Activated CD8-positive, alpha-beta memory T cell treated with anti-CD3 and anti-CD28 coated beads for 36 hours (primary cell): ENCODE measurements around the gene PELI2. TPM values are rescaled to one million over a fixed set of nuclear protein-coding genes. Genes with fewer than 3 reads are reported as not detected.

Experiments used
- CTCF ChIA-PET: fragments of 350-600 bp; sonication (Branson Sonifier 250); formaldehyde crosslinking; loops from one replicate; lab custom pipeline; 2021; ENCODE audit warnings: antibody characterized with exemption; lab: Charles Lee
- POLR2A ChIA-PET: fragments of 350-600 bp; sonication (Branson Sonifier 250); formaldehyde crosslinking; loops from one replicate; lab custom pipeline; 2021; ENCODE audit warnings: antibody characterized with exemption; lab: Charles Lee
- total RNA-seq, 2 experiments: library from RNA; stranded (reverse); gene quantifications; one replicate each; pipeline ENCODE4 v1.2.3, GENCODE V29; 2021

Gene PELI2
- total RNA-seq, 2 experiments from 2014 or later = 2.6 to 2.9 TPM

DNA sequence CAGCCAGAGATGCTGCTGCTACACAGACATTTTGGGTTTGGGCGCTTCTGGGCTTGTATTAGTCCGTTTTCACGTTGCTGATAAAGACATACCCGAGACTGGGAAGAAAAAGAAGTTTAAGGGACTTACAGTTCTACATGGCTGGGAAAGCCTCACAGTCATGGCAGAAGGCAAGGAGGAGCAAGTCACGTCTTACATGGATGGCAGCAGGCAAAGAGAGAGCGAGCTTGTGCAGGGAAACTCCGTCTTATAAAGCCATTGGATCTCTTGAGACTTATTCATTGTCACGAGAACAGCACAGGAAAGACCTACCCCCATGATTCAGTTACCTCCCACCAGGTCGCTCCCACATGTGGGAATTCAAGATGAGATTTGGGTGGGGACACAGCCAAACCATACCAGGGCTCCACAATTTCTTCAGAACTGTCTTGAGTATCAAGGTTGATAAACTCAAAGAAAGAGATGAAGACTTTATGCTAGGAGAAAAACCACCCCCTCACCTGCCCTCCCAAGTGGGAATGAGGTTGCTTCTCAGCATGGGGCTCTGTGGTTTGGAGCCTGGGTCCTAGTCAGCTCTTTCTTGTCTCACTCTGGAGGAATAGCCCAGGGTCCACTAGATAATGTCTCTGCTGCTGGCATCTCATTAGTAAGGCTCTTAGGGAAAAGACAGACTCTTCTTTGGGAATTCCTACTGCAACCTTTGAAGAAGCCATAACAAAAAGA is 200.3 kb downstream of the PELI2 start:
- ChIA-PET POLR2A (no interaction called here), CTCF (no interaction called here)

- POLR2A ChIA-PET = no interaction called here
- CTCF ChIA-PET = no interaction called here
These were observed 203.7 kb downstream of the PELI2 start for GRCh38 chr14:56321861-56322260.

DNA sequence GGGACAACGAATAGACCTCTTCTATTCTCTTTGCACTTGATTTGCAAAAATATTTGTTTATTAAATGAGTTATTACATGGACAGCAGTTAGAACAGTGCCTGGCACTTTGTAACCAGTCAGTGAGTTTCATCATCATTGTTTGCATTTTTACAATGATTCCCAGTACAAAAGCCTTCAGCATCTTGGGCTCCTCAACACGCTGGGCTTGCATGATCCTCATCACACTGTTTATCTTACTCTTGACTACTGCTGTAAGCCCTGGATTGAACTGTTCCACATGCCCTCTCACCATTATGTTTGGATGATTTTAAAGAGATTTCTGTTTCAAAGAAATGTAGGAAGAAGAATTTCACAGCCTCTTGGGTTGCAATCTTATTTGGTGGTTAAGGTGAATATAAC is 204.3 kb downstream of the PELI2 start:
- CTCF ChIA-PET = interaction anchor here (0.5 kb wide), 1 partner anchor 64 kb away, joined by 3 read pairs; no protein-coding TSS in a partner anchor
- POLR2A ChIA-PET = no interaction called here

- POLR2A ChIA-PET = no interaction called here
These were observed 206.2 kb downstream of the PELI2 start for GRCh38 chr14:56324454-56324853.

GRCh38 chr14:56324856-56325699 is 206.9 kb downstream of the PELI2 start:
- ChIA-PET CTCF (no interaction called here), POLR2A (no interaction called here)

More at GRCh38 chr14:56324454-56324853, 206.2 kb downstream of the PELI2 start:
- CTCF ChIA-PET = no interaction called here

- CTCF ChIA-PET = no interaction called here
These were observed 209.8 kb downstream of the PELI2 start for GRCh38 chr14:56328021-56328420.

DNA sequence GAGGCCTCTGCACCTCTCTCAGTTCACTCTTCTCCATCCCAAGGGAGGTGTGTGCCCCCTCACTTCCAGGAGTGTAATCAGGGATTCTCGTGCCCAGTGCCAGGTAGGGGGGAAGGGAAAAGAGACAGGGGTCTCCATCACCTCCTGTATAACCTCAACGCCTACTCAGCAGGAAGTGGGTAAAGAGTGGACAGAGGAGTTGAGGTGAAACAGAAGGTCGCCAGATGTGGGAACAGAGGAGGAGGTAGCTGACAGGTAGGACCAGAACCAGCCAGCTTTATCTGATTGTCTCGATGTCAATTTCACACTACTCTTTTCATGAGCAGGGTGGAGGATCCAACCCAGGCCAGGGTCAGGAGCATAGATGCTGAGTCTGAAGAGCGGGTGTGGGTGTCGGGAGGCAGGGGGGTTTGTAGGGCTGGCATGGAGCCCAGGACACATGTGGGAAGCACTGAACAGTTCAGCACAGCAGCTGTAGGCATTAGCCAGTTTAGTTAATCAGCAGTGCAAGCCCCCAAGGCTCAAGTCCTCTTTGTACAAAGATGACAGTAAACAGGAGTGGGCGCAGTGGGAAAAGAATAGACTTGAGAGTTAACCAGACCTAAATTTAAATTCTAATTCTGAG is 213.5 kb downstream of the PELI2 start:
- ChIA-PET POLR2A (no interaction called here), CTCF (no interaction called here)

More at GRCh38 chr14:56328021-56328420, 209.8 kb downstream of the PELI2 start:
- POLR2A ChIA-PET = no interaction called here

DNA sequence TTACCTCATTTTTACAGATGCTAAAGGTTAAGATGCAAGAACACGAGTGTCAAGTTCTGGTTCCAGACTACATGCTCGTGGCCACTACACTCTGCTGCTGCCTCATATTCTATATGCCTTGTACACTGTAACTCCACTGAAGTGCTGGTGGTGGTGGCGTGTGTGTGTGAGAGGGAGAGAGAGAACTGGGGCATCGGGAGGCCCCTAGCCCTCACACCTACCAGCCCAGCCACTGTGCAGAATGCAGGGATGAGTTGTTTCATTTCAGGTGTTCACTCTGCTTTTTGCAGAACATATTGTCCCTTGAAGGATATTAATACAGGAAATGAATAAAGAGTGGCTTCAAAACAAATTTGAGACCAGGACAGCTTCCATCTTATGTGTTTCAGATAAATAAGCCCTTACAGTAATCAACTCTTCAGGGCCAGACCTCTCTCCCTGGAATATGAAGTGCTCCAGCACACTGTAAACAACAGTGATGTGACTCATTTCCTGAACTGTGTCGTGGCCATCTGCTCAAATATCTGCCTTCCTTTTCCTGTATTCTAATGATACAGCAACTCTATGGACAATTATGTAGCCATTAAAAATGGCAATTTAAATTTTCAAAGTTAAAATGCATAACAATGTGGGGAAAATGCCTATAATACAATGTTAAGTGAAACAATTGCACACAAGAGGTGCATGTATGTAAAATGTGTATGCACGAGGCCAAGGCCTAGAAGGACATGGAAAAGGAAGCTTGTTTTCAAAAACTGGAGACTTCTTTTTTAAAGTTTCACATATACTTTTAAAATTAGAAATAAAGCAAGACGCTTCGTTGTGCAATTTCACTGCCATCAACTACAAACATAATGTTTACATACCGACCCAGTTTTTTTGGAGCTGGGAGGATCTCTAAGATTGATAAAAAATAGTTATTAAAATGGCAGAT is 215.4 kb downstream of the PELI2 start:
- ChIA-PET POLR2A (no interaction called here), CTCF (no interaction called here)

DNA sequence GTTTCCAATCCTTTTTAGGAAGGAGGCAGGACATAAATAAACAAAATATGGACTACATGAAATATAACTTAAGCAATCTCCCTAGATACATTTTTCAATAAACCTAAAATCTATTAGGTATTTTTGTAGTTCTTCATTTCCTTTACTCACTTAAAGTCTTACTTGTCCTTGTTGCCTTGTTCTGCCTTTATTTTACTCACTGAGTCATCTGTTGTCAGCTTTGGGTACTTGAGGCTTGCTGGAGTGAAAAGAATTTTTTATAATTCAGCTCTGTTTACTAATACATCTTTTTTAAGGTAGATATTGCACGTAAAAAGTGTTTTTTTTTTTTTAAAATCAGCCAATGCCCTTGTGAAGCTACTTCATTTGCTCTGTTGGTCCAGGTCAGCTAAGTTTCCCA is 216.2 kb downstream of the PELI2 start:
- ChIA-PET CTCF (no interaction called here), POLR2A (no interaction called here)

DNA sequence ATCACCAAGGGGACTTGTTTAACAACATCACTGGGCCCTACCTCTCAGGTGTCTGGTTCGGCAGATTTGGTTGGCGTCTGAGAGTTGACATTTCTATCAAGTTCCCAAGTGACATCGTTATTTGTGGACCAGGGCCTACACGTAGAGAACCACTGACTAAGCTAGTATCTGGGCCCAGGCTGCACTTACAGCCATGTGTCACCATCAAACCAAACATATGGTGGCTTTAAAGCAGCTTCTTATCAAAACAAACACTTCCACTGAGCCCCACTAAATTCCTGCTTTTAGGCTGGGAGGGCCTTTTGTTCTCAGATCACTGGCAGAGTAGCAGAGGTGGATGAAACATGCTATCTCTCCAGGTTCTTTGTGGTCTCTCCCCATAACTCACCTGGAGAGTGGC is 220.5 kb downstream of the PELI2 start:
- CTCF ChIA-PET = interaction anchor here (1.2 kb wide), 1 partner anchor 607 kb away, joined by 3 read pairs; no protein-coding TSS in a partner anchor
- POLR2A ChIA-PET = no interaction called here

DNA sequence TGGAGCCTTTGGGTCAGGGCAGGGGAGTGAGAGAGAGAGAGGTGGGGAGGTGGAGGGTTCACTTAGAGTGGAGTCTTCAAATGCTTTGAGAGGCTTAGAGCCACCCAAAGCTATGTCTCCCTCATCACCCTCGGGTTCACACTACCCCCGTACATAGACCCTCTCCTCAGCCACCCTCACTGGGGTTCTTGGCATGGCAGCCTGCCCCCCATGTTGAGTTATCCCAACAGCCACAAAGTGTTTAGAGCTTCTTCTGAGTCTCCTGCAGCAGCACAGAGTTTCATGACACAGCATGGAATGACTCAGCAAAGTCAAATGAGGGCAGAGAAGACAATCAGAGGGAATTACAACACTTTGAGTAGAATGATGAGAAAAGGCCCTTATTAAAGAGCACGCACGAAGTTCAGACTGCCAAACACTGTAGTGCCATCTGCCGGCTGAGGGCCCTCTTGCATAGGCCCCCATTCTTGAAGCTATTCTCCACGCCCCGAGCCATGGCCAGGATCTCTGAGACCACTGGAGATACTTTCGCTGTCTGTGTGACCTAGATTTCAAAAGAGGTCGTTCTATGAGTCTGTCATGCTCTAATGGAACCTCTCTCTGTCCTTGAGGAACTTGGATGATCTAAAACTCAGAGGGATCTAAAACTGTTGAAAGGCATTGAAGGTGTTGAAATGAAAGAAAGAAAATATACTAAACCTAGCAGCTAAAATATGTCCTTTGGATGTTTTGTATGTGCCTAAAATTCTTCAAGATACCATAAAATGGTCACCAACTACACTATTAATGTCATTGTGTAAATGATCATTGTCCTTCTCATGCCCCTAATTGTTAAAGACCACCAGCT is 221.9 kb downstream of the PELI2 start:
- CTCF ChIA-PET = interaction anchor here (1.1 to 1.6 kb wide), 4 partner anchors 10 to 608 kb away, joined by 3 to 5 read pairs (median 4); no protein-coding TSS in a partner anchor
- POLR2A ChIA-PET = interaction anchor here (0.5 kb wide), 1 partner anchor 40 kb away, joined by 3 read pairs; no protein-coding TSS in a partner anchor

DNA sequence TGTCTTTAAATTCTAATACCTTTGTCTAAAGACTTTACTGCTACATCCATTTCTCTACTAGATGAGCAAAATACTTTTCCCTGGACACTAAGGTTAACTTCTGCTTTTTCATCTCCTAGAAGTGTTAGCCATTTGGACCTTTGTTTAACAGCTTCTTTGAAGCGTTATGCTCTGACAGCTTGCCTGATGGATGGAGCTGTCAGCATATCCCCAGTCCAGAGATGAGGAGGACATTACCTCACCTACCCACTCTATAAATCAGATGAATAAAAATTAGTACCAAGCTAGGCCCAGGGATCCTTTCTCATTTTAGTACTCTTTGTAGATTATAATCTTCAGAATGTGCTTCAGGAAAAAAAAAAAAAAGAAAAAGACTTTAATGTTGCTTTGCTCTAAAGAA is 222.7 kb downstream of the PELI2 start:
- ChIA-PET CTCF (interaction anchor here (1.1 to 1.6 kb wide), 2 partner anchors 11 to 609 kb away, joined by 4 to 5 read pairs; no protein-coding TSS in a partner anchor), POLR2A (no interaction called here)

DNA sequence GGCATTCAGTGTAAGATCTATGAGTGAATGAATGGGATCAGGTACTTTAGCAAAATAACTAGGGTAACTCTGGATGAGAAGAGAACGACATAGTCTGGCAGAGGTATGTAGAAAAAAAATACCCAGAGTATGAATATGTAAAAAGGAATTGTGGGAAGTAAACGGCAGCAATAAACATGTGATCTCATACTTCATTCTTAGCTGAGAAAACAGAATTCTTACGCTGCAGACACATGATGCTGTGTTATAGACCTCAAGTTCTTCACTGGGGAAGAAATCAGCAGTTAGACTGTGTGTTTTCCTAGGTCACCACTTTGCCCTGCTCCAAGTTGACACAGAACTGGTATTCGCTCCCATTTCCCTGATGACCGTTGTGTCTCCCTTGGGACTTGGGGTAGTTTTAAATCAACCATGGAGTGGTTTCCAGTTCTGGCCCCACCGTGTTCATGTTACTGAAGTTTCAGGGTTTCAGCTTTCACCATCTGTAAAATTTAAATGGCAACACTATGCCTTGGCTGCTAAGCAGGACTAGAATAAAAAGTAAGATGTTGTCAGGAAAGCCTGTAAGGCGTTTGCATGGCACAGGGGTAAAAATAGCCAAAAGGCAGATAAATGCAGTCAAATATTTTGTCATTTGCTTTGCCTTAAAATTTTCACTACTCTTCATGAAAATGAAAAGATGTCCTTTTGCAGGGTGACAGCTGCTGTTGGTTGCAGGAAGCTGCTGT is 223.7 kb downstream of the PELI2 start:
- CTCF ChIA-PET = no interaction called here
- POLR2A ChIA-PET = no interaction called here

- CTCF ChIA-PET = no interaction called here
- POLR2A ChIA-PET = no interaction called here
These were observed 224.3 kb downstream of the PELI2 start for GRCh38 chr14:56342494-56342942.

DNA sequence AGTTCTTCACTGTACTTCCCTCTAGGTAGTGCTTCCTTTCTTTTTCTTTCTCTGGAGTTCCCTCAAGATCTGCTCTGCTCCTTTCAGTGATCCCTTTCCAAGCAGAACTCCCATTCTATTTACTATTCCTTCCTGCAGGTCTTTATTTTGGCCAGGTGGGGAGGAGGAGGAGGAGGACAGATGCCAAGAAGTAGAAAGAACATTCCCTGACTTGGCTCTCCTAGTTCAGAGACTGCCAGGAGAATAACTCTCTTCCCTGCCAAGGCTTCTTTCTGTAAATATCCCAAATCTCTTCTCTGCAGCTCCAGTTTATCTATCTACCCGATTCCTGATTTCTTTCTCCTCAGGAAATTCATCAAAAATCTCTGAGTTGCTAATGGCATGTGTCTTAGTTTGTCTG is 231.7 kb downstream of the PELI2 start:
- POLR2A ChIA-PET = no interaction called here
- CTCF ChIA-PET = no interaction called here
